Osteocyte (in vitro differentiated cells): ENCODE data around the gene TRO. TPM values are rescaled to one million over a fixed set of nuclear protein-coding genes. Genes with fewer than 3 reads are reported as not detected.

Experiments
- DNase-seq: peaks from one replicate; pipeline ENCODE4 v3.0.0; 2021; ENCODE audit warnings: mixed read lengths; ENCODE audit not compliant: unreplicated experiment; ENCODE audit errors: extremely low spot score
- H3K27ac Mint-ChIP-seq: one replicate; pipeline ENCODE4 v1.8.0; 2021; ENCODE audit warnings: mild to moderate bottlenecking, mixed read lengths; ENCODE audit not compliant: unreplicated experiment
- H3K27me3 Mint-ChIP-seq: one replicate; pipeline ENCODE4 v1.8.0; 2021; ENCODE audit warnings: mixed read lengths; ENCODE audit not compliant: unreplicated experiment
- H3K36me3 Mint-ChIP-seq: one replicate; pipeline ENCODE4 v1.8.0; 2021; ENCODE audit warnings: mixed read lengths; ENCODE audit not compliant: unreplicated experiment
- H3K4me1 Mint-ChIP-seq: one replicate; pipeline ENCODE4 v1.8.0; 2021; ENCODE audit warnings: mixed read lengths; ENCODE audit not compliant: unreplicated experiment
- H3K4me3 Mint-ChIP-seq: one replicate; pipeline ENCODE4 v1.8.0; 2021; ENCODE audit warnings: mild to moderate bottlenecking, moderate library complexity, mixed read lengths; ENCODE audit not compliant: unreplicated experiment
- H3K9me3 Mint-ChIP-seq: one replicate; pipeline ENCODE4 v1.8.0; 2021; ENCODE audit warnings: mixed read lengths; ENCODE audit not compliant: unreplicated experiment
- CTCF ChIP-seq: fragments of 200-600 bp; sonication (generic); IDR thresholded peaks from 2 replicates; pipeline ENCODE4 v1.5.0; 2021; ENCODE audit warnings: antibody characterized with exemption, mild to moderate bottlenecking, moderate library complexity
- total RNA-seq: library from RNA; stranded (reverse); gene quantifications from 2 replicates; pipeline ENCODE4 v1.2.1, GENCODE V29; 2021

TRO gene
- total RNA-seq, 1 donor from 2014 or later, result 83.2 TPM

- H3K9me3 Mint-ChIP-seq, result peaks cover 5% of the 10 kb centered on the region
- no peak overlapping the region for H3K4me3 Mint-ChIP-seq
- H3K4me1 Mint-ChIP-seq, result no peaks in the 10 kb centered on the region
Measured at GRCh38 chrX:54980334-54980733, 59.7 kb downstream of the TRO start.

More at GRCh38 chrX:54980334-54980733, 59.7 kb downstream of the TRO start:
- no peak overlapping the region for H3K27ac Mint-ChIP-seq
- peaks cover 12% of the 10 kb centered on the region for H3K27me3 Mint-ChIP-seq
- TF ChIP-seq CTCF, result no peak
- DNase-seq, result no peak
- H3K36me3 Mint-ChIP-seq, result no peaks in the 10 kb centered on the region

Other genes with a start within 250 kb of the TRO start
- not detected in 2 replicates for gene ITIH6, start 122.6 kb upstream of the TRO start, total RNA-seq
- gene MAGED2, start 113.1 kb upstream of the TRO start, total RNA-seq, result 361 and 377 TPM in 2 replicates
- not detected in 2 replicates for gene PFKFB1, start 73.4 kb downstream of the TRO start, total RNA-seq
- 12.7 and 13.6 TPM in 2 replicates for gene APEX2, start 79.5 kb downstream of the TRO start, total RNA-seq
- not detected in 2 replicates for gene ALAS2, start 110.2 kb downstream of the TRO start, total RNA-seq
- gene PAGE2B, start 154.2 kb downstream of the TRO start, total RNA-seq, result not detected in 2 replicates
- not detected in 2 replicates for gene PAGE2, start 168.2 kb downstream of the TRO start, total RNA-seq